Activated CD8-positive, alpha-beta memory T cell treated with anti-CD3 and anti-CD28 coated beads for 24 hours (primary cell): ENCODE results near the gene LHX1.

Experiments
- DNase-seq: peaks from one replicate; pipeline ENCODE4 v3.0.0-alpha.2; 2020

The LHX1 gene

GRCh38 chr17:36939802-36940312 is 2.6 kb downstream of the LHX1 start:
- no peak for DNase-seq

- peak; percentile 62 for DNase-seq
Measured at GRCh38 chr17:36940313-36941264, 3.3 kb downstream of the LHX1 start.

DNA sequence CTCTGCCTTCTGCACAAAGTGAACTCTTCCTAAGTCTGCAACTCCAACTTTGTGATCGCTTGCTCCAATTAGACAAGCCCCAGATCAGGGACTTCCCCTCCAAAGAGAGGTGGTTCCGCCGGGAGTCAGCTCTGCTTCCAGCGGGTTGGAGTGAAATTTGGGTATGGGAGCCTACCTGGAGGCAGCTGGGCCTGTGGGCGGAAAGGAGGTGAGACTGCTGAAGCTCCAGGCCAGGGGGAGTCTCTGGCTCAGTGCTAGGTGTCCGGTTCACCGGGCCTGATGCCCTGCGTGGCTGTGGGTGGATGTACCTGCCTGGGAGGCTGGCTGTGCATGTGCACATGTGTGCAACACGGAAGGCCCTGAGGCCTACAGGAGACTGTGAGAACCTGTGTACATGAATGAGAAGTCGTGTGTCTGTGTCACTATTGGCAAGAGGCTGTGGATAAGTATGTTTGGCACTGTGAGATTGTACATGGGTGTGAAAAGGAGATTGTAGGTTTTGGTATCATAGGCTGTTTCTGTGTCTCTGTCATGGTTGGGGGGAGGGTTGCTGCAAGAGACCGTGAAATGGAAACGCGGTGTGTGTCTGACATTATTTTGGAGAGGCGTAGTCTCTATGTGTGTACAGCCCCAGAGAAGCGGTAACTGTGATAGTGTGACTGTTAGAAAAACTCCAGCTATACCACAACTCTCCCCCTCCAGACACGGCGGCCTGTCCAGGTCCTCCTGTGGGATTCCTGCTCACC is 4.2 kb downstream of the LHX1 start:
- no peak for DNase-seq

DNA sequence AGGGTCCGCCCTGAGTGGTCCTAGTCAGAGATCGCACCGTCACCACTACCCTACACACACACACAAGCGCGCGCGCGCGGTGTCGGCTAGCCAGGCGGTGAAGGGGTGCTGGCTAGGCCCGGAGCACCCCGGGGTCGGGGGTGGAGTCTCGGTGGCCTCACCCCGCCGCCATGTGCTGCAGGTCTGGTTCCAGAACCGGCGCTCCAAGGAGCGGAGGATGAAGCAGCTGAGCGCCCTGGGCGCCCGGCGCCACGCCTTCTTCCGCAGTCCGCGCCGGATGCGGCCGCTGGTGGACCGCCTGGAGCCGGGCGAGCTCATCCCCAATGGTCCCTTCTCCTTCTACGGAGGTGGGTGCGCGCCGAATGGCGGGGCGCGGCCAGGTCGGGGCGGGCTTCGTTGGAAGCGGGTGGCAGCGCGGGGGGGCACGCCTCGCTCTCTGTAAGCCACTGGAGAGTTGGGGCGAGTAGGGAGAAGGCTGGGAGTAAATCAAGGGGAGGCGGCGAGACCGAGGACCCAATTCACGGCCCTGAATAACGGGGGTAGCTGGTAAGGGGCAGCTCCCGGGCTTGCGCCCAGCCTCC is 4.8 kb downstream of the LHX1 start:
- DNase-seq = no peak

DNA sequence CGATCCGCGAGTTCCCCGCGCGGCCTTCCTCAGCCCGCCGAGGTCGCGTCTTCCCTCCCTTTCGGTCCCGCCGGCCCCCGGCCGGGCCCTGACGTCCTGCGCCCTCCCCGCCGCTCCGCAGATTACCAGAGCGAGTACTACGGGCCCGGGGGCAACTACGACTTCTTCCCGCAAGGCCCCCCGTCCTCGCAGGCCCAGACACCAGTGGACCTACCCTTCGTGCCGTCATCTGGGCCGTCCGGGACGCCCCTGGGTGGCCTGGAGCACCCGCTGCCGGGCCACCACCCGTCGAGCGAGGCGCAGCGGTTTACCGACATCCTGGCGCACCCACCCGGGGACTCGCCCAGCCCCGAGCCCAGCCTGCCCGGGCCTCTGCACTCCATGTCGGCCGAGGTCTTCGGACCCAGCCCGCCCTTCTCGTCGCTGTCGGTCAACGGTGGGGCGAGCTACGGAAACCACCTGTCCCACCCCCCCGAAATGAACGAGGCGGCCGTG is 5.4 kb downstream of the LHX1 start:
- DNase-seq = no peak

DNA sequence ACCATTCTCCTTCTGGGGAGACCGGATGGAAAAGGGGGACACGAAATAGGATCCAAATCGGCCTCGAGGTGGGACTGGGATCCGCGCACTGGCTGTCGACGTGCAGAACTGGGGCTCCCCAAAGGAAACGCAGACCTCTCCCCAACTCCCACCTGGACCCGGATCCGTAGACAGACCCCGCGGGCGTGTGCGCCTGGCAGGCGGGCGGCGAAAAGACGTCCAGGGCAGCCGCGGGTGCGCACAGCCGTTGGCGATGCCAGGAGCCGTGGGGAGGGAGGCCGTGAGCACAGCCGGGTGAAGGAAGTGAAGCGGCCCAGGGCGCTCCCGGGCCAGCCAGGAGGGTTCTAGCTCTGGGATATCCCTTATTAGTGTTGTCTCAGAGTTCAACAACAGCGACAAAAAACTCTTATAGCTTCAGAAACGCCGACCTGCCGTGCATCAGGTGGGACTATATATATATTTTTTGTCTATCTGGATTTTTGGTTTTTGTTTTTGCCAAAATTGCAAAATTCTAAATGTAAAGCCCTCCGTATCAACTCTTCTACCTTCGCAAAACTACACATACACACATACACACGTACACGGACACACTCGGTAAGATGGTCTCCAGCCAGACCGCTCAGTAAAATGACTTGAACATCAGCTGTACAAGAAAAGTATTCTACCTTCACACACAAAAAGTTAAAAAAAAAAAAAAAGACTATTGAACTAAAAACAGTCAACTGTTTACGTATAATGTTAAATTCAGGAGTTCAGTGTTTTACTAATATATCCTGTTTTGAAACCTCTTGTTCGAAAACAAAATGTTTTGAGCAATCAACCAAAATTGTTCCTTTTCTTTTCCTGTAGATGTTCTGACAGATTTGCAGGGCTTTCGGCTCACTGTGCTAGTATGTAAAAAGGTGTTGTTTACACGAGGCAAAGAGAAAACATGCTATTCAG is 6.2 kb downstream of the LHX1 start:
- DNase-seq = no peak

GRCh38 chr17:36944553-36944952 is 7.3 kb downstream of the LHX1 start:
- DNase-seq = no peak

DNA sequence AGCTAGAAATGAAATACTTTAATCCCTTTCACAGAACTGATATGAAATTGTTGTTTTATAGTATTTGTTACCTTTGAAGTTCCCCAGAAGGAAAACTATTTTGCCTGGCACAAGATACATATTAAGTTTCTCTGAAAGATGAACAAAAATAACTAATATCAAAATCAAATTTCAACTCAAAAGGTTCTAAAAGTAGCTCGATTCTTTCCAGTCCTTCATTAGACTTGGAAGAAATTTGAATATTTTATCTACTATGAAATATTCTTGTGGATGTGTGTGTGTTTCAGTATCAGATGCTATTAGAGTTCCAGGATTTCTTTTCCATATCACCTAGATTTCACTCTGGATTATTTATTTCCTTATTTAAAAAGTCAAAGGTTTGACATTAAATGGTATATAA is 7.9 kb downstream of the LHX1 start:
- no peak for DNase-seq

GRCh38 chr17:36945959-36946725 is 8.9 kb downstream of the LHX1 start:
- no peak for DNase-seq

- DNase-seq = no peak
Measured at GRCh38 chr17:36946726-36947091, 9.4 kb downstream of the LHX1 start.

GRCh38 chr17:36947922-36948716 is 10.8 kb downstream of the LHX1 start:
- DNase-seq = peak; percentile 64

DNA sequence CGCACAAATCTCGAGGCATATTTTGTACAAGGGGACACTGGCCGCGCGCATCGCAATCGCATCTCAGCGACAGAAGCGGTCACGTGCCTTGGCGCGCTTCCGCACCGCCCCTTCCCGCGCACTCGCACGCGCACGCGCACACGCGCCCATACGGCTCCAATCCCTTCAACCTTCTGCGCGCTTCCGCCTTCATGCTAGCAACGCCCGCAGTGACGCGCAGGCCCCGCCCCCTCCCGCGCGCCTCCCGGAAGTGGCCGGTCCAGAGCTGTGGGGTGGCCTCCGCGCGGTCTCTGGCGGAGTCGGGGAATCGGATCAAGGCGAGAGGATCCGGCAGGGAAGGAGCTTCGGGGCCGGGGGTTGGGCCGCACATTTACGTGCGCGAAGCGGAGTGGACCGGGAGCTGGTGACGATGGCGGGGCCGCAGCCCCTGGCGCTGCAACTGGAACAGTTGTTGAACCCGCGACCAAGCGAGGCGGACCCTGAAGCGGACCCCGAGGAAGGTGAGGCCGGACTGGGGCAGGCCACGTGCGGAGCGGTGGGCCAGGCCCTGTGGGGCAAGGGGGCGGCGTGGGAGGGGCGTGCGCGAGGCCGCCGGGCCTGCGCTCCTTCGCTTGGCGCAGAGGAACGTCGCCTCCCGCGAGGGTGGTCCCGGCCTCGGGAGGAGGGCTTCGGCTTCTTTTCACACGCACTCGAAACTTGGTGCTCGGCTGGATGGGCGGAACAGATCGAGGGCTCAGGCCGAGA is 11.6 kb downstream of the LHX1 start, which contains the start of gene AATF:
AATF (plus strand) TSS at position 238 of the 744 bp plus-strand sequence; CDS start at position 410, 172 bp downstream.
- peak; percentile 98 for DNase-seq

DNA sequence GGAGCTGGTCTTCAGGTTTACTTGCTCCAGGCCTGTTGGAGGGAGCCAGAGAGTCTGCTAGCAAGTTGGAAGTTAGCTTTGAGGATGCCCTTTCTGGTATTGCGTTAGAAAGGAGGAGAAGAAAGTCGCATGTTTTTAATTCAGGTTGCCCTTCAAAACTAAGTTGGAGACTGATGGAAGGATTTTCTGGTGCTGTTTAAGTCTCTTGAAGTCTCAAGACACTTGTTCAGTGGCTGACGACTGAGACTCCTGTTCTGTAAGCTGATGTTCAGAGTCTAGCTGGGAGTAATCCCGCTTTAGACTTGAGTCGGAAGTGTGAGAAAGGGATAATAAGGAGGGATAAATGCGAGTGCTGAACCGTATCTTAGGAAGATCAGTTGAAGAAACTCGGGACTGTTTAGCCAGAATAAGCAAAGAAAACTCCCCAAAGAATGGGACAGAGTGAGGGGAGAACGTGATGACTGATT is 12.2 kb downstream of the LHX1 start:
- no peak for DNase-seq

- DNase-seq = no peak
Measured at GRCh38 chr17:36950027-36950426, 12.8 kb downstream of the LHX1 start.

DNA sequence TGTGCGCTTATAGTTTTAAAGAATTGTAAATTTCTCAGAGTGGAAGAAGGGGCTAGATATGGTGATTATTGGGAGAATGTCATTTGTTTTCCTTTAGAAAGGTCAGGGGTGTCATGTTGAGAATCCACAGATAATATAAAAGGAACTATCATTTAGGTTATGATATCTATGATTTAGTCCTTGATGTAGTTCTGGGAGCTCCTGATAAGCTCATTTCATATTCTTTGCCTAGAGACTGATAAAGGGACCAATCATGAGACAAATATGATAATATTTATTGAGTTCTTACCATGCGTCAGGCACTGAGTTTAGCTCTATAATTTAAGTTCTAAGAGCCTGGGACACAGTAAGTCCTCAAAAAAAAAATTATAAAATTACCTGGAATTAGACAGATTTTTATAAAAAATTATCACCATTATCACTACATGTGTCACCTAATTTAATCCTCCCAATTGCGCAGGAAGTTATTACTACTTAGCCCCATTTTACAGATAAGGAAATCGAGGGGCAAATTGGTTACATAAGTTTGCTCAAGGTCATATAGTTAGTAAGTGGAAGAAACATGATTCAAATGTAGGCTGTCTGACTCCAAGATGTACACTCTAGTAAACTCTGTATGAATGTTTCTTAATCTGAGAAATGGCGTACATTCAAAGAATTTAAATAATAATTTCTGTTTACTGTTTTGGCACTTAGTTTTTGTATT is 14.0 kb downstream of the LHX1 start:
- no peak for DNase-seq

GRCh38 chr17:36971508-36971907 is 34.2 kb downstream of the LHX1 start:
- DNase-seq = no peak

DNA sequence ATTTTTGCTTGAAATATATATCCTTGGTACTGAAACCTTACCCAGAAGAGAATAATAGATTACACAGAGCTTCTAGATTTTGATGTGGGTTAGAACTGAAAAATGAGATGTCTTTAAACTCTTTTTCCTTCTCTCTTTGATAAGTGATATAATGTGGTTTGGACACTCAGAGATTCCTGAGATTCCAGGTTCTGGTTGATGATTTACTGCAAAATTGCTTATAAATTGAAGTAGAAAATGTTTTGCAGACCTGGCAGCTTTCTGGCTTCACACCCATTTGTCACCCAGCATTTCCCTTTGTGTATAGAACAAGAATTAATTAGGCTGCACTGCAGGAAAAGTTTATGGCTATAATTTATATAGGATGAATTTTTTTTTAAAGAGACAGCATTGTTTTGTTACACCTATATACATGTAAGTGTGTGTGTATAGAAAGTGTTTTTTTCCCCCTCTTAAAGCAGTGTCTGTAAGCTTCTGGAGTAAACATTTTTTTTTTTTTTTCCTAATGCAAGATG is 35.0 kb downstream of the LHX1 start:
- DNase-seq = no peak

DNA sequence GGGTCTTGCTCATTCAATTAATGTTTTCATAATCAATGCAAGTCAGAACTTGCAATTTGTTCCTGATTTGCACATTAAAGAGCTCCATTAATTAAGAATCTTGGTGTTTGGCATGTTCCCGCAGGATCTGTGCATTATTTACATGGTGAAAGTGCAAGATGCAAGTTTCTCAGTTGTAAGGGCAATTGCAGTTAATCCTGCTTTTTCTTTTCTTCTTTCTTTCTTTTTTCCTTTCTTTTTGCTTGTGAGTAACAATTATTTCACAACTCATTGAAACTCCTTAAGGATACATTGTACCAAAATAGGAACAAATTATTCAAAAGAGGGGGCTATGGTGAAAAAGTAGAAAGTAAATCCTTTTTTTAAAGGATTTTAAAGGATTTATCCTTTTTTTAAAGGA is 35.6 kb downstream of the LHX1 start:
- no peak for DNase-seq
